Measurements from ENCODE around the gene ACBD7. TPM values are rescaled to one million over a fixed set of nuclear protein-coding genes. Genes with fewer than 3 reads are reported as not detected.

The ACBD7 gene
- 1 to 10 TPM; 1.6 to 2.0 TPM for total RNA-seq

GRCh38 chr10:15088428-15089261 lies at the start of gene ACBD7:
Gene ACBD7, minus strand, starts transcription at chr10:15088776. Its CDS starts 48 bp downstream, at chr10:15088728.
- peak within 1 kb of the TSS; percentile 67 for H3K4me3 Mint-ChIP-seq
- H3K36me3 Mint-ChIP-seq (ENCODE audit: low read depth), result no peaks in the 10 kb centered on the region
- ChIA-PET CTCF (no interaction called here), POLR2A (interaction anchor here (1.1 kb wide), 1 partner anchor 8 kb away, joined by 3 read pairs; no protein-coding TSS in a partner anchor)
- no peaks in the 10 kb centered on the region for H3K27me3 Mint-ChIP-seq
- ATAC-seq, result peak; percentile 100
- no peak within 1 kb of the TSS for H3K27ac Mint-ChIP-seq
- H3K9me3 Mint-ChIP-seq, result no peaks in the 10 kb centered on the region
- intact Hi-C loops (cut with micrococcal nuclease), result no loop called here
- DNase-seq, result peak; percentile 89
- TF ChIP-seq CTCF (IDR thresholded peaks at IDR 0.05), result peak; percentile 66
- H3K4me1 Mint-ChIP-seq (ENCODE audit: low read depth), result no peaks in the 10 kb centered on the region

GRCh38 chr10:15137636-15138035 lies 49.1 kb upstream of the ACBD7 start:
- Mint-ChIP-seq H3K27me3 (no peaks in the 10 kb centered on the region), H3K36me3 (ENCODE audit: low read depth) (peaks cover 36% of the 10 kb centered on the region), H3K9me3 (no peaks in the 10 kb centered on the region), H3K4me3 (no peak overlapping the region), H3K4me1 (ENCODE audit: low read depth) (peaks cover 25% of the 10 kb centered on the region), H3K27ac (no peak overlapping the region)
- ChIA-PET CTCF (interaction anchor here (1.0 to 1.6 kb wide), 2 partner anchors 9 to 14 kb away, joined by 4 read pairs; no protein-coding TSS in a partner anchor), POLR2A (no interaction called here)
- DNase-seq, result no peak
- ATAC-seq, result no peak
- TF ChIP-seq CTCF (IDR thresholded peaks at IDR 0.05), result no peak
- intact Hi-C loops (cut with micrococcal nuclease), result no loop called here

- peaks cover 36% of the 10 kb centered on the region for H3K36me3 Mint-ChIP-seq (ENCODE audit: low read depth)
- no peak for TF ChIP-seq CTCF (IDR thresholded peaks at IDR 0.05)
- CTCF ChIA-PET, result interaction anchor here (1.6 kb wide), 1 partner anchor 9 kb away, joined by 4 read pairs; no protein-coding TSS in a partner anchor
- POLR2A ChIA-PET, result no interaction called here
- ATAC-seq (no peak), DNase-seq (no peak)
- H3K27me3 Mint-ChIP-seq, result no peaks in the 10 kb centered on the region
- H3K4me3 Mint-ChIP-seq, result no peak overlapping the region
- H3K27ac Mint-ChIP-seq, result no peak overlapping the region
- intact Hi-C loops (cut with micrococcal nuclease), result no loop called here
- H3K4me1 Mint-ChIP-seq (ENCODE audit: low read depth), result peaks cover 19% of the 10 kb centered on the region
- H3K9me3 Mint-ChIP-seq, result no peaks in the 10 kb centered on the region
Observed at GRCh38 chr10:15137036-15137359, 48.4 kb upstream of the ACBD7 start.

GRCh38 chr10:15136129-15137035 lies 47.8 kb upstream of the ACBD7 start:
- intact Hi-C loops (cut with micrococcal nuclease), result no loop called here
- peaks cover 38% of the 10 kb centered on the region for H3K36me3 Mint-ChIP-seq (ENCODE audit: low read depth)
- H3K27me3 Mint-ChIP-seq, result no peaks in the 10 kb centered on the region
- ChIA-PET CTCF (interaction anchor here (1.6 kb wide), 1 partner anchor 8 kb away, joined by 4 read pairs; no protein-coding TSS in a partner anchor), POLR2A (no interaction called here)
- H3K4me3 Mint-ChIP-seq, result no peak overlapping the region
- no peaks in the 10 kb centered on the region for H3K9me3 Mint-ChIP-seq
- no peak for TF ChIP-seq CTCF (IDR thresholded peaks at IDR 0.05)
- no peak overlapping the region for H3K27ac Mint-ChIP-seq
- H3K4me1 Mint-ChIP-seq (ENCODE audit: low read depth), result peaks cover 12% of the 10 kb centered on the region
- no peak for DNase-seq
- no peak for ATAC-seq

Data from activated CD8-positive, alpha-beta T cell treated with anti-CD3 and anti-CD28 coated beads for 36 hours (primary cell).